GM19463 (cell line): ENCODE results near the gene CYP4F8.
"Not testable (repeated sequence)": the region's sequence is repeated elsewhere in the genome, so short reads cannot be mapped to it uniquely, and the experiment has no call there.

Experiments
- ATAC-seq: cut with Tn5 transposase; IDR thresholded peaks from one replicate; pipeline ENCODE4 v1.9.1; 2021; ENCODE audit warnings: mild to moderate bottlenecking, moderate library complexity; ENCODE audit not compliant: unreplicated experiment

Gene CYP4F8

DNA sequence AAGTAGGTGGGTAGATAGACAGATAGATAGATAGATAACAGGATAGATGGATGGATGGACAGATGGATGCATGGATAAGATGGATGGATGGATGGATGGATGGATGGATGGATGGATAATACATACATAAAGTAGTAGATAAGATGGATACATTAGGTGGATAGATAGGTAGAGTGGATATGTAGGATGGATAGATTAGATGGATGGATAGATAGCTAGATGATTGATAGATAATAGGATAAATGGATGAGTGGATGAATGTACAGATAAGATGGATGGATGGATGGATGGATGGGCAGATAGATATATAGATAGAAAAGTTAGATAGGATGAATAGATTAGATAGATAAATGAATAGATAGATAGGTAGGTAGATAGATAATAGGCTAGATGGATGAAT, 27.8 kb downstream of the CYP4F8 start:
- no peak for ATAC-seq

- no peak for ATAC-seq
These were observed 28.4 kb downstream of the CYP4F8 start for GRCh38 chr19:15643387-15643786.

DNA sequence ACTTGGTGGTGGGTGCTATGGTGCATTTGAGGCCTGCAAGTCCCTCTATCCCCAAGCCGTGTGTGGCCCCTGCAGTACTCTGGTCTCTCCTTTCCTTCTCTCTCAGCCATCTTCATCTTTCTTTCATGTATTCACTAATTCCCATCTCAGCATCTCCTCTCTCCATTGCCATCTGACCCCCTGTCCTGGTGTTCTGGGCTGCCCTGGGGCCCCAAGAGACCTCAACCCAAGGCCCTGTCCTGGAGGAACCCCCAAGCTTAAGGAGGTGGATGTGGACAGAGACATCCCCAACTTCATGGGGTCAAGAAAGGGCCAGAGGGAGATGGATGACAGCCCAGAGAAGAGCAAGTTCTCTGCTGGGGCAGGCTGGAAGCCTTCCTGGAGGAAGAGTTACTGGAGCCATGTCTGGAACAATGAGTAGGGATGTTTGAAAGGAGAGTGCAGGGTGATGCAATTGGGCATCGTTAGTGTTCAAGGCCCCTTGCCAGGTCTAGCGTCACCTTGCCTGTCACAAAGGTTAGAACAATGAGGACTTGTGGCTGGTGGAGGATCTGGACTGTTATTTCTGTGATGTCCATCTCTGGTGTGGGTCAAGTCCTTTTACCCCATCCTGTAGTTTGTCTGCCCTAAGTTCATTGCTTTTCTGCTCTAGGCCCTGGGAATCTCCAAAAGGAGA, 29.2 kb downstream of the CYP4F8 start:
- ATAC-seq, result no peak

GRCh38 chr19:15644816-15645215, 29.8 kb downstream of the CYP4F8 start:
- no peak for ATAC-seq

- ATAC-seq, result no peak
These were observed 34.5 kb downstream of the CYP4F8 start for GRCh38 chr19:15649526-15649925.

DNA sequence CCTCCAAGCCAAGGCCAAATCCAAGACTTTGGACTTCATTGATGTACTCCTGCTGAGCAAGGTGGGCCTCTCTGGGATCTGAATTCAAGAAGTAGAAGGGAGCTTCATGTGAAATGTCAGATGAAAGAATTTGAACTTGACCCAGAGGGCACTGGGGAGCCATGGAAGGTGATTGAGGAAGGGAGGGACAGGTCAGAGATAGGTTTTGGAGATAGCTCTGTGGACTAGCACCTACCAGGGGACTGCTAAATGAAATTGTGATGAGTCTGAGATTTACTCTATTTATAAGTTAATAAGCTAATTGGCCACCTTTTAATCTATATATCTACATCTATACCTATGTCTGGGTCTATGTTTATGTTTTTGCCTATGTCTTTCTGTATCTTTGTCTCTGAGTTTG, 35.1 kb downstream of the CYP4F8 start:
- not testable (repeated sequence) for ATAC-seq

GRCh38 chr19:15651791-15652190, 36.8 kb downstream of the CYP4F8 start:
- ATAC-seq, result no peak

DNA sequence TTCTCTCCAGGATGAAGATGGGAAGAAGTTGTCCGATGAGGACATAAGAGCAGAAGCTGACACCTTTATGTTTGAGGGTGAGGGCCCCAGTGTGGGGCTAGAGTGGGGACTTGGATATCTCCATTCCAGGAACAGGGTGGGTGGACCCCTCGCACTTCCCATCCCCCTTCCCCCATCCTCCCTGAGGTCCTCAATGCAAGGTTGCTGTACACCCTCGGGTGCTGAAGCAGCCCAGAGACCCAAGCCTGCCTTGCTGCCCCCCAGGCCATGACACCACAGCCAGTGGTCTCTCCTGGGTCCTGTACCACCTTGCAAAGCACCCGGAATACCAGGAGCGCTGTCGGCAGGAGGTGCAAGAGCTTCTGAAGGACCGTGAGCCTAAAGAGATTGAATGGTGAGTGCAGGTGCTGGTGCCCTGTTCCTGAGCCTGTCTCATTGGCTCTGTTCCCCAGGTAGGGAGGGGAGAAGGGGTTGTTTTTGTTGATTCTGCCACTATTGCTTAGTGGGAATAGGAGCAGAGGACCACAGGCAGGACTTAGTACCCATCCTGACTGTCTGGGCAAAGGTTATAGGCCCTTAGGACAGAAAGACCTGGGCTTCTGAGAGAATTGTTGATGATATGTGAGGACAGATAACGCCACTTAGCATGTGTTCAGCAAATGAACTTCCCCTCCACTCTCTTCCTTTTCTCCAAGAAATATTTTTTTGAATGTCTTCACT, 37.7 kb downstream of the CYP4F8 start:
- no peak for ATAC-seq

- ATAC-seq, result no peak
These were observed 41.4 kb downstream of the CYP4F8 start for GRCh38 chr19:15656467-15656866.

GRCh38 chr19:15663247-15663646, 48.2 kb downstream of the CYP4F8 start:
- no peak for ATAC-seq

DNA sequence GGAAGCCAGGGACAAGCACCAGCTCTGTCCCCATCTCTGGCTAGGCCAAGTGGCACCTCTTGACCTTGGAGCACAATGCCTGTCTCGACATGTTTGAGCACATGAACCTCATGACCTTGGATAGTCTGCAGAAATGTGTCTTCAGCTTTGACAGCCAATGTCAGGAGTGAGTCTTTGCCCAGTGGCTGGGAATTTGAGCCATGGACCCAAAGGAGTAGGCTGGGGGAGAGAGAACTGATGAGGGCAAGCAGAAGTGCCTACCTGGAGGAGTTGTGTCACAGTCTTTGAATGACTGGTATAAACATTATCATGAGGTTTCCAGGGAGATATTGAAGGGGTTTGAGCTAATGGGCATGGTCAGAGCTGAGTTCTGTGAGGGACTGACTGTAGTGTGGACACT, 51.2 kb downstream of the CYP4F8 start:
- no peak for ATAC-seq

- no peak for ATAC-seq
These were observed 51.9 kb downstream of the CYP4F8 start for GRCh38 chr19:15666883-15667282.

- ATAC-seq, result no peak
These were observed 54.4 kb downstream of the CYP4F8 start for GRCh38 chr19:15669440-15669839.

GRCh38 chr19:15669891-15670290, 54.9 kb downstream of the CYP4F8 start:
- no peak for ATAC-seq

DNA sequence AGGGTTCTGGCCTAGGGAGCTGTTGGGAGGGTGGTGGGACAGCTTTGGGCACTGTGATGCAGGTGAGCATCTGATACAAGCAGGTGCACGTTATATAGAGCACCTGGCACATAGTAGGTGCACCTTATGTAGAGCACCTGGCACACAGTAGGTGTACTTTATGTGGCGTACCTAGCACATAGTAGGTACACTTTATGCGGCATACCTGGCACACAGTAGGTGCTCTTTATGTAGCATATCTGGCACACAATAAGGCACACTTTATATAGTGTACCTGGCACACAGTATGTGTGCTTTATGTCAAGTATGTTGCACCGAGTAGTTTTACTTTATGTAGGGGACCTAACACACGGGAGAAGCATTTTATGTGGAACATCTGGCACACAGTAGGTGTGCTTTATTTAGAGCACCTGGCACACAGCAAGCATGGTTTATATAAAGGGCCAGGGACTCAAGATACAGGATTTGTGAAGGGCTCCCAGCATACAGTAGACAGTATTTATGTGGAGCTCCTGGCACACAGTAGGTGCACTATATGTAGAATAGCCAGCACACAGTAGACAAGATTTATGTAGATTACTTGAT, 56.3 kb downstream of the CYP4F8 start:
- ATAC-seq, result no peak

DNA sequence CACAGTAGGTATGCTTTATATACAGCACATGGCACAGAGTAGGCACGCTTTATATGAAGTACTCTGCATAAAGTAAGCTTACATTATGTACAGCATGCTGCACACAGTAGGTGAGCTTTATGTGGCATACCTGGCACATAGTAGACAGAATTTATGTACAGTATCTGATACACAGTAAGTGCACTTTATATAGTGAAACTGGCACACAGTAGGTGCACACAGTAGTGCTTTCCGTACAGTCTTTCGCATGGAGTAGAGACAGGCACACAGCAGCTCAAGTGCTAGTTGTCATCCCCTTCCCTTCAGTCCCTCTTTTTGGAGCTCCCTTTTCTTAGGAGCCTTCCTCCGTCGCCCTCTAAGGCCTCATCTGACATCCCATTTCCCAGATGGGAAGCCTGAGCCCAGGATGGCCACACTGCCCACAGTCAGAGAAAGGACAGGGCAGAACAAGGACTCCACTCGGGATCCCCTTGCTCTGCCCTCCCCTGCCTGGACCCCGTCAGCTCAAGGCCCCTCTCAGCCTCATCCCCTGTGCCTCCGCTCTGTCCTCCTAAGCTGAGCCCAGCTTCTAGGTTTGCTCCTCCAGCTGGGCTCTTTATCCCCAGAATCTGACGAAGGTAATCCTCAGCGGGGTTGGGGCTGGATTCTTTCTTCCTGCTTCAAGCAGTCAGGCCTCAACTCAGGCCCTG, 57.0 kb downstream of the CYP4F8 start:
- no peak for ATAC-seq

DNA sequence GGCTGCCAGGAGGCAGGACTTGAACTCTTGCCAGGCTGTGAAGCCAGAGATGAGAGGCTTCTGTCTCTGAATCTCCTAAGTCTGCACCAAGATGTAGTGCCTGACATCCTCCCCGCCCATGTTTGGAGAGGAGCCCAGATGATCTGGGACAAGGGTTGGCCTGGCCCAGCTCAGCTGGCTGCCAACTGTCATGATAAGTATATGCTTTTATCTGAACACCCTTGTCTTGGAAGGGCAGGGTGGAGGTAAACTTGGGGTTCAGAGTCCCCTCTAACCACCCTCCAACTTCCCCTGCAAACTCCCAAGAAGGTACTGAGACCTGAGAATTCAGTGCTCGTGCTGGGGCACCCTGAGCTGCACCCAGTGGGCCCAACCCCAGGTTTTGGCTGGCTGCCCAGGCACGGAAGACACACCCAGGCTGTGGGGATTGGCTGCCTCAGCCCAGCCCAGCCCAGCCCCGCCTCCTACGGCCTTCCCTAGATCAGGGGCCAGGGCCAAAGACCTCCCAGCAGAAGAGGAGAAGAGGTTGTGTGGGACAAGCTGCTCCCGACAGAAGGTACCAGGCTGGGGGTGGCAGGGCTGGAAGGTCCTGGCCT, 57.7 kb downstream of the CYP4F8 start, which contains the start of gene CYP4F12:
TSS of gene CYP4F12 (plus strand) at position 508 of the 596 bp plus-strand sequence. CDS start 443 bp downstream, outside the sequence.
- no peak for ATAC-seq

DNA sequence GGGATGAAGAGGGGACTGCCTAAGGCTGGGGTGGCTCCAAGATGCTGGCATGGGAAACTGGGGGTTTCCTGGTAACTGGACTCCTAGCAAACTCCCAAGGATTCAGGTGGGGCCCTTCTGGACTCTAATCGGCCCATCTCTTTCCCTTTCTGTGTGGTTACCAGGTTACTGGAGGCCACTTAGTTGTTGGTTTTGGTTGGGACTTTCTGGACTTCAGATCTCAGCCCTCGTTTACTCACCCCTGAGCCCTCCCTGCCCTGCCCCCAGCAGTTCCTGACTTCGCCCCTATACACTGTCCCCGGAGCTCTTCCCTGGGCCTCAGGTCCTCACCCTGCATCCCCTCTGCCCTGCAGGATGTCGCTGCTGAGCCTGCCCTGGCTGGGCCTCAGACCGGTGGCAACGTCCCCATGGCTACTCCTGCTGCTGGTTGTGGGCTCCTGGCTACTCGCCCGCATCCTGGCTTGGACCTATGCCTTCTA, 58.2 kb downstream of the CYP4F8 start:
- ATAC-seq, result no peak

- no peak for ATAC-seq
These were observed 60.5 kb downstream of the CYP4F8 start for GRCh38 chr19:15675560-15675959.

GRCh38 chr19:15679089-15679488, 64.1 kb downstream of the CYP4F8 start:
- no peak for ATAC-seq

DNA sequence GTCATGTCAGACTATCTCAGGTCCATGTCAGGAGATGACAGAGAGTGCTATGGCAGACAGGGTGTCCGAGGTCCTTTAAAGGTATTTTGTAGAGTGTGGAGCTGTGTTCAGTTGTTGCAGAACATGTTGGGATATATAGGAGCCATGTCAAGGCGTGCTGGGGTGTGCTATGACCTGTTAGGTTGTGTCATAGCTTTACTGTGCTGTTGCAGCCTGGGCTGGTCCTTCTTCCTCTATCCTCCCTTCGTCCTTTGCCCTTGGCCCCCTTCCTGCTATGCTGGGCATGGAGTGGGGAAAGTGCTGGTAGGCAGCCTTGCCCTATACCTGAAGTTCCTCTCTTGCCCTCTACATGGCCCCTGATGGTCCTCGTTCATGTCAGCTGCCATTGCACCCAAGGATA, 64.8 kb downstream of the CYP4F8 start:
- ATAC-seq, result not testable (repeated sequence)
